B cell (primary cell): ENCODE measurements around the gene LGALS7.

Experiments
- CTCF ChIP-seq: fragments of 200-600 bp; IDR thresholded peaks from one replicate; pipeline ENCODE4 v1.8.0; 2022; ENCODE audit warnings: antibody characterized with exemption, mild to moderate bottlenecking
- EZH2 ChIP-seq: IDR thresholded peaks from 2 replicates; pipeline ENCODE4 v1.6.1; 2012; ENCODE audit warnings: borderline replicate concordance, low read depth, mild to moderate bottlenecking, moderate library complexity, low read length; ENCODE audit not compliant: insufficient read depth, poor library complexity, severe bottlenecking

GRCh38 chr19:38780443-38780842, 7.1 kb upstream of the LGALS7 start:
- TF ChIP-seq CTCF: no peak
- no peak for TF ChIP-seq EZH2
